ENCODE measurements around the gene FAM193A.

DNA sequence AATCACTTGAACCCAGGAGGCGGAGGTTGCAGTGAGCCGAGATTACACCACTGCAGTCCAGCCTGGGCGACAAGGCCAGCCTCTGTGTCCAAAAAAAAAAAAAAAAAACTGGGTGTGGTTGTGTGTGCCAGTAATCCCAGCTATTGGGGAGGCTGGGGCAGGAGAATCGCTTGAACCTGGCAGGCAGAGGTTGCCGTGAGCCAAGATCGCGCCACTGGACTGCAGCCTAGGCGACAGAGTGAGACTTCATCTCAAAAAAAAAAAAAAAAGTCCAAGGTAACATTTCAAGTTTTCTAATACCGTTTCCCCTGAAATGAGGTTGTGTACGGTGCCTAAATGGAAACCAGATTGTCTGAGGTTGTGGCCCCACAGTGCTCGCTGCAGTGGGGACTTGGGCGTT is 35.6 kb downstream of the FAM193A start:
- TF ChIP-seq POLR2AphosphoS5 (IDR thresholded peaks at IDR 0.05; ENCODE audit: borderline replicate concordance, low read depth, low read length) = no peak
- no peak for TF ChIP-seq EZH2 (IDR thresholded peaks at IDR 0.05)
- no peak for TF ChIP-seq FOXP2 (optimal IDR thresholded peaks at IDR 0.05; ENCODE audit: control extremely low read depth, extremely low read length, insufficient read depth)

Measured in SK-N-MC (cell line).